Measurements from ENCODE around the gene ECE1. TPM values are rescaled to one million over a fixed set of nuclear protein-coding genes. Genes with fewer than 3 reads are reported as not detected.

ECE1 gene
- total RNA-seq, 1 experiment from 2014 or later, result 101 TPM

- Mint-ChIP-seq H3K4me3 (ENCODE audit: low read depth, unreplicated experiment) (no peak overlapping the region), H3K4me1 (ENCODE audit: low read depth, unreplicated experiment) (peaks cover 9% of the 10 kb centered on the region), H3K27me3 (ENCODE audit: unreplicated experiment) (no peaks in the 10 kb centered on the region), H3K36me3 (ENCODE audit: insufficient read depth, unreplicated experiment) (no peaks in the 10 kb centered on the region), H3K9me3 (ENCODE audit: low read depth, unreplicated experiment) (no peaks in the 10 kb centered on the region), H3K27ac (ENCODE audit: unreplicated experiment) (no peak overlapping the region)
- DNase-seq, result no peak
- no TSS peak for BruUV-seq (replicated peaks)
- CTCF ChIA-PET, result no interaction called here
- TF ChIP-seq, protein P1, sequence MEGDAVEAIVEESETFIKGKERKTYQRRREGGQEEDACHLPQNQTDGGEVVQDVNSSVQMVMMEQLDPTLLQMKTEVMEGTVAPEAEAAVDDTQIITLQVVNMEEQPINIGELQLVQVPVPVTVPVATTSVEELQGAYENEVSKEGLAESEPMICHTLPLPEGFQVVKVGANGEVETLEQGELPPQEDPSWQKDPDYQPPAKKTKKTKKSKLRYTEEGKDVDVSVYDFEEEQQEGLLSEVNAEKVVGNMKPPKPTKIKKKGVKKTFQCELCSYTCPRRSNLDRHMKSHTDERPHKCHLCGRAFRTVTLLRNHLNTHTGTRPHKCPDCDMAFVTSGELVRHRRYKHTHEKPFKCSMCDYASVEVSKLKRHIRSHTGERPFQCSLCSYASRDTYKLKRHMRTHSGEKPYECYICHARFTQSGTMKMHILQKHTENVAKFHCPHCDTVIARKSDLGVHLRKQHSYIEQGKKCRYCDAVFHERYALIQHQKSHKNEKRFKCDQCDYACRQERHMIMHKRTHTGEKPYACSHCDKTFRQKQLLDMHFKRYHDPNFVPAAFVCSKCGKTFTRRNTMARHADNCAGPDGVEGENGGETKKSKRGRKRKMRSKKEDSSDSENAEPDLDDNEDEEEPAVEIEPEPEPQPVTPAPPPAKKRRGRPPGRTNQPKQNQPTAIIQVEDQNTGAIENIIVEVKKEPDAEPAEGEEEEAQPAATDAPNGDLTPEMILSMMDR (IDR thresholded peaks at IDR 0.05; ENCODE audit: unreplicated experiment), result no peak
- intact Hi-C loops (cut with micrococcal nuclease; ENCODE audit: unreplicated experiment), result no loop called here
Observed at GRCh38 chr1:21304488-21304887, 14.2 kb upstream of the ECE1 start.

DNA sequence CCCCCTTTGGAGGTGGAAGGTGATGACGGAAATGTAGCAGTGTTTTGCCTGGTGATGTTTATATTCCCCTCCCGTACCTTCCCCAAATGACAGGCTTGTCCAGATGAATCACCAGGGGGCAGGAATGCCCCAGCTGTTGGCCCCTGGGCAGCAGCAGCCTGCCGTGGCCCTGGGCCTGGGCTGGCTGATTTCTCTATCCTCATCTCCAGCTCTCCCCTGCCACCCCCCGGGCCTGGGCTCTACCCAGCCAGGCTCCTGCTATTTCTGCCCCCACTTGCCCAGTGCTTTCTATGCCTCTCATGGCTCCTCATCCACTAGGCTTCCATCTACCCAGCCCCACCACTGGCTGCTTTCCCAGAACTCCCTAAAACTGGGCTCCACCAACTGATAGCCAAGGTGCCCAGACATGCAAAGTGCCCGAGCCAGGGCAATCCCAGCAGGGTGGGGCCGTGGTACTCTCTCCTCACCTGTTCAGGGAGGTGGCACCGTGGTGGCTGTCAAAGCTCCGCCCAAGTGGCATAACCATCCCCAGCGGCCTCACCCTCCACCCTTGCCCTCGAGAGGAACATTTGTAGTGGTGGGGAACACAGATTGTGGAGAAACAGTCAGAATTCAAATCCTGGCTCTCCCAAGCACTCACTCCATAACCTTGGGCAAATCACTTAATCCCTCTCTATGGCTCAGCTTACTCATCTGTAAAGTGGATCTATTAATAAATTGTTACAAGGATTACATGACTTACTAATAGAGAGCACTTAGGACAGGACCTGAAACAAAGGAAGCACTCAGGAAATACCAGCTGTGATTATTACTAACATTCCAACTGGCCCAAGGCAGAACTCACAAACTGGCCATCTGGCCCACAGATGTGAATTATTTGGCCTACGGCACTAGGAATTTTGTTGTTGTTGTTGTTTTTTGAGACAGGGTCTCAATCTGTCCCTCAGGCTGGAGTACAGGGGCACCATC lies 12.8 kb upstream of the ECE1 start:
- intact Hi-C loops (cut with micrococcal nuclease; ENCODE audit: unreplicated experiment), result no loop called here
- H3K4me3 Mint-ChIP-seq (ENCODE audit: low read depth, unreplicated experiment), result no peak overlapping the region
- CTCF ChIA-PET, result interaction anchor here (1.5 kb wide), 1 partner anchor 66 kb away, joined by 6 read pairs; no protein-coding TSS in a partner anchor
- peaks cover 22% of the 10 kb centered on the region for H3K4me1 Mint-ChIP-seq (ENCODE audit: low read depth, unreplicated experiment)
- H3K27ac Mint-ChIP-seq (ENCODE audit: unreplicated experiment), result no peak overlapping the region
- no peaks in the 10 kb centered on the region for H3K36me3 Mint-ChIP-seq (ENCODE audit: insufficient read depth, unreplicated experiment)
- no peaks in the 10 kb centered on the region for H3K27me3 Mint-ChIP-seq (ENCODE audit: unreplicated experiment)
- no TSS peak for BruUV-seq (replicated peaks)
- DNase-seq, result no peak
- TF ChIP-seq, protein P1 (IDR thresholded peaks at IDR 0.05; ENCODE audit: unreplicated experiment), result no peak
- H3K9me3 Mint-ChIP-seq (ENCODE audit: low read depth, unreplicated experiment), result no peaks in the 10 kb centered on the region

DNA sequence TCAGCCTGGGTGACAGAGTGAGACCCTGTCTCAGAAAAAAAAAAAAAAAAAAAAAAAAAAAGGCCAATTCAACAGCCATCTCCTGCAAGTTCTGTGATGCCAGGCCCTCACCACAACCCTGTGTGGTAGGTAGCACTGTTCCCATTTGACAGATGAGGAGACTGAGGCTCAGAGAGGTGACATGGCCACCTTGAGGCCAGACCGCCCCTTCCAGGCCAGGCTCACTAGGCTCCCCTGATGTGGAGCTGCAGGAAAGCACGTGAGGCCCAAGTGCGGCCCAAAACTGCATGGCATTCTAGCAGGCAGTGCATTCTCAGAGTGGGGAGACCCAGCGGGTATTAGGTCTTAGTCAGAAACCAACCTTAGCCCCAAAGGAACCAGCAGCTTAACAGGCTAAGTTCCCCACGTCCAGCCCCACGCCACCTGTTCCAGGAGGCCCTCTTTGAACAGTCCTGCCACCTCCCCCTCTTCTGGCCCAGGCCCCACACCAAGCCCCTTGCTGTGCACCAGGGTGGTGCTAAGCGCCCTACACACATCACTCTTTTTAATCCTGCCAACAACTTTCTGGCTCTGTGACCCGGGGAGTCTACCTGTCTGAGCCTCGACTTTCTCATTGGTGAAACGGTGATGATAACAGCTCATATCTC lies 11.7 kb upstream of the ECE1 start:
- CTCF ChIA-PET, result interaction anchor here (0.6 to 1.5 kb wide), 2 partner anchors 19 to 67 kb away, joined by 6 read pairs; no protein-coding TSS in a partner anchor
- intact Hi-C loops (cut with micrococcal nuclease; ENCODE audit: unreplicated experiment), result no loop called here
- TF ChIP-seq, protein P1 (IDR thresholded peaks at IDR 0.05; ENCODE audit: unreplicated experiment), result no peak
- Mint-ChIP-seq H3K36me3 (ENCODE audit: insufficient read depth, unreplicated experiment) (no peaks in the 10 kb centered on the region), H3K4me1 (ENCODE audit: low read depth, unreplicated experiment) (peaks cover 24% of the 10 kb centered on the region), H3K4me3 (ENCODE audit: low read depth, unreplicated experiment) (no peak overlapping the region), H3K27me3 (ENCODE audit: unreplicated experiment) (no peaks in the 10 kb centered on the region), H3K9me3 (ENCODE audit: low read depth, unreplicated experiment) (no peaks in the 10 kb centered on the region), H3K27ac (ENCODE audit: unreplicated experiment) (no peak overlapping the region)
- no TSS peak for BruUV-seq (replicated peaks)
- no peak for DNase-seq

GRCh38 chr1:21300774-21301173 lies 10.5 kb upstream of the ECE1 start:
- no TSS peak for BruUV-seq (replicated peaks)
- H3K4me3 Mint-ChIP-seq (ENCODE audit: low read depth, unreplicated experiment), result no peak overlapping the region
- CTCF ChIA-PET, result no interaction called here
- H3K27me3 Mint-ChIP-seq (ENCODE audit: unreplicated experiment), result no peaks in the 10 kb centered on the region
- H3K27ac Mint-ChIP-seq (ENCODE audit: unreplicated experiment), result no peak overlapping the region
- no peak for DNase-seq
- no peaks in the 10 kb centered on the region for H3K36me3 Mint-ChIP-seq (ENCODE audit: insufficient read depth, unreplicated experiment)
- TF ChIP-seq, protein P1 (IDR thresholded peaks at IDR 0.05; ENCODE audit: unreplicated experiment), result no peak
- H3K4me1 Mint-ChIP-seq (ENCODE audit: low read depth, unreplicated experiment), result peaks cover 29% of the 10 kb centered on the region
- intact Hi-C loops (cut with micrococcal nuclease; ENCODE audit: unreplicated experiment), result no loop called here
- no peaks in the 10 kb centered on the region for H3K9me3 Mint-ChIP-seq (ENCODE audit: low read depth, unreplicated experiment)
